ENCODE measurements around the gene RASSF1. TPM values are rescaled to one million over a fixed set of nuclear protein-coding genes. Genes with fewer than 3 reads are reported as not detected.

Gene RASSF1
- 27.5 TPM for total RNA-seq

DNA sequence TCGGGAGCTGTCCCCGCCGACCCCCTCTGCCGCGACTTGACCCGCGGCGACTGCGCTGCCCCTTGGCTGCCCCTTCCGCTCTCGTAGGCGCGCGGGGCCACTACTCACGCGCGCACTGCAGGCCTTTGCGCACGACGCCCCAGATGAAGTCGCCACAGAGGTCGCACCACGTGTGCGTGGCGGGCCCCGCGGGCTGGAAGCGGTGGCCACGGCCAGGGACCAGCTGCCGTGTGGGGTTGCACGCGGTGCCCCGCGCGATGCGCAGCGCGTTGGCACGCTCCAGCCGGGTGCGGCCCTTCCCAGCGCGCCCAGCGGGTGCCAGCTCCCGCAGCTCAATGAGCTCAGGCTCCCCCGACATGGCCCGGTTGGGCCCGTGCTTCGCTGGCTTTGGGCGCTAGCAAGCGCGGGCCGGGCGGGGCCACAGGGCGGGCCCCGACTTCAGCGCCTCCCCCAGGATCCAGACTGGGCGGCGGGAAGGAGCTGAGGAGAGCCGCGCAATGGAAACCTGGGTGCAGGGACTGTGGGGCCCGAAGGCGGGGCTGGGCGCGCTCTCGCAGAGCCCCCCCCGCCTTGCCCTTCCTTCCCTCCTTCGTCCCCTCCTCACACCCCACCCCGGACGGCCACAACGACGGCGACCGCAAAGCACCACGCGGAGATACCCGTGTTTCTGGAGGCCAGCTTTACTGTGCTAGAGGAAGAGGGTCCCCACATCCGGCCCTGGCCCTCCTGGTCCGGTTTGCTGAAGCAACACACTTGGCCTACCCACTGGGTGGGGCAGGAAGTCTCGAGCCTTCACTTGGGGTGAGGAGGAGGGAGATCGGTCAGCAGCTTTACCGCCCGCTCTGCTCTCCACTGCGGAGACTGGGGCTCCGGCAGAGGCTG lies at the start of gene RASSF1:
Gene RASSF1, minus strand, starts transcription at position 389 of the 882 bp plus-strand sequence. Its CDS starts 31 bp downstream, at position 358.
- DNase-seq (ENCODE audit: low spot score) = peak; percentile 54

DNA sequence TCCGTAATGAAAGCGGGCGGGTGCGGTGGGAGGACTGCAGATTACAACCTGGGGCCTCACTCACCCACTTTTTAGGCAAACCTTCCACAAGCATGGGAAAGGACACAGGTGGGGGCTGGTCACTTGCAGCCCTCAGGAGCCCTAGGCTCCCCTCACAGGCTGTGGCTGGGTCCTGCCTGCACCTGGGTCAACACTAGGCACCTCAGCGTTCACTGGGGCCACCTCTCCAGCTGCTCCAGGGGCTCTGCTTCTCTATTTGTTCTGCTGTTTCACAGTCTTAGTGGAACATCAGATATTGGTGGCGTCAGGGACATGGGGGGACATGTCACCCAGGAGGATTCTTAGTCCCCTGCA lies 48.8 kb upstream of the RASSF1 start:
- DNase-seq (ENCODE audit: low spot score) = no peak

- DNase-seq (ENCODE audit: low spot score) = no peak
Measured at GRCh38 chr3:50388720-50389413, 48.2 kb upstream of the RASSF1 start.

DNA sequence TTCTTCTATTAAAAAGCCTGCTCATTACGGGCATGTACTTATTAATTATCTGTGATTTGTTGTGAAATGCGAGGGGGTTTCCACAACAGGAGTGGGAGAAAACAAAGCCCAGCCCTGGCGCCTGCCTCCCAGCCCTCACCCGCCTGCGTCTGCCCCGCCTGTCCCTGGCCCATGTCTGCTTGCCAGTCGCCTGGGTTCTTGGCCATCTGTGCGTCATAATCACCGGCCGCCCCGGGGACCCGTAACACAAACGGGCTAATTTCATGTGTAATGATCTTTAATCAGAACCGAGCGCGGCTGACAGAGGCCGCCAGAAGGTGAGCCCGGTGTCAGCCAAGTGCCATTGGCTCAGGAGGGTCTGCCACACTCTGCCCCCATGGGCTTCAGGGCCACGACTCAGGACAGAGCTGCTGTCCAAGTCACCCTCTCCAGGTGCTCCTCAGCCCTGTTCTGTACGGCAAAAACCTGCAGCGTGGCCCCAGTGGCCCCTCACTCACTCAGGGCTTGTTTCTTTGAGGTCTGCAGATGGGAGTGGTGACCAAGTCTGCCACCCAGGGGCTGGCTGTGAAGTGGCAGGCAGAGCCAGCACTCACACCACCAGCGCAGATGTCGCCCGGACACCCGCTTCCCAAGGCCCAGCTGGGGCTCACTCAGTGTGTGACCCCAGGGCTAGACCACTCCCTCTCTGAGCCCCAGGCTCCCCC lies 47.5 kb upstream of the RASSF1 start:
- no peak for DNase-seq (ENCODE audit: low spot score)

GRCh38 chr3:50385754-50386153 lies 45.1 kb upstream of the RASSF1 start:
- no peak for DNase-seq (ENCODE audit: low spot score)

DNA sequence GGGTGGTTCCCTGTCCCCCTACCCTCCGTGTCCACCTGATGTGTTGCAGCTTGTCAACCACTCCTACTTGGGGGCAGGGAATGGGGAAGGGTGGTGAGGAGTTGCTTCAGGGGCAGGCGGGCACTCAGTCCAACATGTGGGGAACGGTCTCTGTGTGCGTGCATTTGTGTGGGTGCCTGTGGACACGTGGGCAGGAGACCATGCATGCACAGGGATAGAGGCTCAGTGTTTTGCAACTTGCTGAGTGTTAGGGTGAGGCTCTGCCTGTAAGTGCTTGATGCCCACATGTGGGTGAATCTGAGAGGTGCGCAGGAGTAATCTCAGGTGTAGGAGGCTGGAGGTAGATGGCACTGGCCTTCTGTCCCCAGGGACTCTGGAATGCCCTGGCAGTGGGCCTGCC lies 43.1 kb upstream of the RASSF1 start:
- DNase-seq (ENCODE audit: low spot score) = no peak

GRCh38 chr3:50382722-50383121 lies 42.1 kb upstream of the RASSF1 start:
- DNase-seq (ENCODE audit: low spot score) = no peak

GRCh38 chr3:50381383-50381782 lies 40.7 kb upstream of the RASSF1 start:
- no peak for DNase-seq (ENCODE audit: low spot score)

DNA sequence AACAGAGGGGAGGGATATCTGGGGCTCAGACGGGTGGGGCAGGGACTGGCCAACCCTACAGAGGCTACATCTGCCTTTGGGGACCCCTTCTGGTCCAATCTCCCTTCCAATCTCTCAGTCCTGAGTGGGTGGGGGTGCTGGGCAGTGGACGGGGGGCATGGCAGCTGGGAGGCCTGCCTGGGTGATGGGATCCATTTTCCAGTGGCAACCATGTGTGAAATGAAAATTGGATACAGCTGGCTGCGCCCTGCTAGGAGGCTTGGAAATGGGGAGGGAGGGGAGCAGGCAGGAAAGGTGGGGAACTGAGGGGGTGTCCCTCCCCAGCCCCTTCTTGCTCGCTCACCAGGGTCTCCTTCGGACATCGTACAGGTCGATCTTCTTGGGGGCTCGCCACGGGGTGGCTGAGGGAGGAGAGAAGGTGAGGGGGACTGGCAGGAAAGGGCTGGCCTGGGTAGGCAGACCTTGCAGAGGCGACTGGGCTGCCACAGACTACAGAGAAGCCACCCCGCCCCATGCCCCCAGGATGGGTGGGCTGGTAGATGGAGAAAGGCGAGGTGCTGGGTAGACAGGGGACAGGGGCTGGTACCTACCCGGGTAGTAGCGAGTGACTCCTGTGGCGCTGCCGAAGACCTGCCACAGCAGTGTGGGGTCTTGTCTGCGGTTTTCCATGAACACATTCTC lies 39.9 kb upstream of the RASSF1 start:
- DNase-seq (ENCODE audit: low spot score) = no peak

DNA sequence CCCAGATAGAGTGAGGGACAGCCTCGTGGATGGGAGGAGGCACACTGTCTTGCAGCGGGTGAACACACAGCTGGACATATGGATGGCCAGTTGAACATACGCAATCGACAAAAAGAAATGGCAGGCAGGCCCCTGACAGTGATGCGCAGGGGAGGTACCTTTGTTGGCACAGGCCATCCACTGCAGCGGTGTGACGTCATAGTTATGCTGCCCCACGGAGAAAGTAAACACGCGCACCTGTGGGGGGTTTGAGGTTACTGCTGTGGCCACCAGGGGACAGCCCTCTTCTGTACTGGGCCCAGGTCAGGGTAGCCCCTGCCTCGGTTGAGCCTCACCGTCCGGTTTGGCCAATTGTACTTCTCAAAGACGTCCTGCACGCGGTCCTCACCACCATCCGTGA lies 38.1 kb upstream of the RASSF1 start:
- no peak for DNase-seq (ENCODE audit: low spot score)

- no peak for DNase-seq (ENCODE audit: low spot score)
Measured at GRCh38 chr3:50378024-50378423, 37.4 kb upstream of the RASSF1 start.

DNA sequence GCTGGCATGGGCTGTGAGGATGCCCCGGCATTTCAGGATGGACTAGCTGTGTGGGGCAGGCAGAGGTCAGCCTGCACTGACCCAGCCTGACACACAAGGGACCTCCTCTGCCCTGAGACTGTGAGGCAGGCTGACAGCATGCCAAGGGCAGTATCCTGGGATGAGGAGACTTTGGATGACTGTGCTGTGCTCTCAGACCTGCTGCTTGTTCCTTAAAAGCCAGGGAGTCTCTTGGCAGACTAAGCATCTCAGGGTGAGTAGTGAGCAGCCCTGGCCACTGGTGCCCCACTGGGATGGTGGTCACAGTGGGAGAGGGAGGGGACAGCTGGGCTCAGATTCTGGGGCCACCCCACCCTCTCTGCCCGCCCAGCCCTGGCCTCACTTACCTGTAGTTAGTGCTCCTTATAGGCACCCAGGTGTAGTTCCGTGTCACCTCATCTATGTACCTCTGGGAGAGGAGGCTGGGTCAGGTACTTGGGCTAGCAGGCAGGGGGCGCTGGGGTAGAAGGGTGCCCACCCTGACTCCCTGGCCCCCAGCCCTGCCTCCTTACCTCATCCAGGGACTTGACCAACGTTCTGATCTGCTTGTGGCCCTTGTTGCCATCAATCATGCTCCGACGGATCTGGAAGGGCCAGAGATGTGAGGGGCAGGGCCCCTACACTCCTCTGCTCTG lies 34.8 kb upstream of the RASSF1 start:
- DNase-seq (ENCODE audit: low spot score) = no peak

DNA sequence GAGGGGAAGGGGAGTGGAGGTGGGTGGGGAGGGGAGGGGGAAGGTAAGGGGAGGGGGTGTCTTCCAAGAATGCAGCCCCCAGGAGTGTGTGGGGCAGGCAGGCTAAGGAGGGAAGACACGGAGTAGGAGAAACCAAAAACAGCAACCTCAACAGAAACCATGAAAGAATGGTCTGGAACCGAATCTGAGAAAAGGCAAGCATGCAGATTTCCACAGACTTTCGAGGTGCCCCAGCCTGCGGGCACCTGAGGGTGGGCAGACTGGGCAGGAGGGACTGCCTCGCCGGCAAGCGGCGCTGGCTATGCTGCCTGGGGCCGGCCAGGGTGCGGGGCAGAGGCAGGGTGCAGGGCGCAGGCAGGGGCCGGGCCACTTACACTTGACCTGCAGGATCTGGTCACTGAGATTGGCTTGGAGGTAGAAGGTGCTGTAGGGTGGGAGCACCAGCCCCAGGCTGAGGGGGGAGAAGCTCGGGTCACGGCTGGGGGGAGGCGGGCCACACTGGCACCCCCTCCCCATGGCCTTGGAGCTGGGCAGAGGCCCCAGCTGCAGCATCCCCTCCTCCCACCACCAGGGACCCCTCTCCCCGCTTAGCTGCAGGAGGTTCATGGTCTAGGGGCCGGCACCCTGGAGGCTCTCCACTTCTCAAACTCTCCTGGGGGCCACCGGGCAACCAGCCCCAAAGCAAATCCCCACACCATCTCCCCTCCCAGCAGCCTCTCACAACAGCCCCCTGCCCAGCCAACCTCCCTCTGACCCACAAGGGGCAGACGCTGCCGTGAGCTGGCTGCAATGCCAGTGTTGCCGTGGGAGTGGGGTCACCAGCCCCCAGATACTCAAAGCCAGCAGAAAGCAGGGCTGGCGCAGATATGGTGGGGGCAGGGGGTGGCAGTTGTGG lies 34.0 kb upstream of the RASSF1 start:
- no peak for DNase-seq (ENCODE audit: low spot score)

DNA sequence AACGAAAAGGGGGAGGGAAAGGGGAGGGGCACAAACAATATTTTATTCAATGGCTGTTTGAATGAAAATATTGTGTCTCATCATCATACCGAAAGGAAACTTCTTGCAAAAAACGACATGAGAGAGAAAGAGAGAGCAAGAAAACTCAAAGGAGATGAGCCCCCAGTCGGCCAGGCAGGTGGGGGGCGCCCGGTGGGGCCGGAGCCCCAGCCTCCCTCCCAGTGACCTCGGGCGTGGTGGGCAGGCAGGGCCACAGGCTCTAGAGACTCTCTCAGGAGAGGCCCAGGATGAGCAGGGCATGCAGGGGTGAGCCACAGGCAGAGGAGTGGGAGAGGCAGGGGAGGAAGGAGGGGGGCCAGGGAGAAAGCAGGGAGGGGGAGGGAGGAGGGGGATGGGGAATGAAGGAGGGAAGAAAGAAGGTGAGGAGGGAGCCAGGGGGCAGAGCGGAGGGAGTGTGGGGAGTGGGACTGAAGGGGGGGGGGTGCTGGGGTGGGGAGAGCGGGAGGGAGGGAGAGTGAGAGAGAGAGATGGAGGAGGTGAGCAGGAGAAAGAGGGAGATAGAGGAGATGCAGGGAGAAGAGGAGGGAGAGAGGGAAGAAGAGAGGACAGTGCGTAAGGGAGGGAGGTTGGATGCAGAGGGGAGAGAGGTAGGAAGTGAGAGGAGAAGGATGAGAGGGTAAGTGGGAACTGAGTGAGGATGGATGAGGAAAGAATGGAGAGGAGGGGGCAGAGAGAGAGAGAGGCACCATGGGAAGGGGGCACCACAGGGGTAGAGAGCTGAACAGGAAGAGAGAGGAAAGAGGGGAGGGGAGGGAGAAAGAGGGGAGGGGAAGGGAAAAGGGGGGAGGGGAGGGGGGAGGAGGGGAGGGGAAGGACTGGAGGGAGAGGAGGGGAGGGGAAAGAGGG lies 32.8 kb upstream of the RASSF1 start:
- no peak for DNase-seq (ENCODE audit: low spot score)

DNA sequence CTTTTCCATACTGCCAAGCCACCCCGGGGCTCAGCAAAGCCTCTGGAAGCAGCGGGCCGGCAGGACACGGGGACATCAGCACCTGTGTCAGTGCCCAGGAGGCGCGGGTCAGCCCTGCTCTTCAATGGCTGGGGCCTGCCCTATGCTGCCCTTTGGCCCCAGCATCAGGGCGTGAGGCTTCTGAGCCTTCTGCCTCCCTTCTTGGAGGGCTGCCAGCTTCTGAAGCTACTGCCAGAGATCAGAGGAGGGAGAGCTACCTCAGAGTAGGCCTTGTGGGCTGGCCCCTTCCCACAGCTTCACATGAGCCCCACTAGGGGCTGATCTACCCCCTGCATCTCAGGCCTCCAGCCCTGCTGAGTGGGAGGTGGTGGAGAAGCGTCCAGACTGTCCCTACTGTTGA lies 31.7 kb upstream of the RASSF1 start:
- DNase-seq (ENCODE audit: low spot score) = no peak

- no peak for DNase-seq (ENCODE audit: low spot score)
Measured at GRCh38 chr3:50371133-50371685, 30.6 kb upstream of the RASSF1 start.

DNA sequence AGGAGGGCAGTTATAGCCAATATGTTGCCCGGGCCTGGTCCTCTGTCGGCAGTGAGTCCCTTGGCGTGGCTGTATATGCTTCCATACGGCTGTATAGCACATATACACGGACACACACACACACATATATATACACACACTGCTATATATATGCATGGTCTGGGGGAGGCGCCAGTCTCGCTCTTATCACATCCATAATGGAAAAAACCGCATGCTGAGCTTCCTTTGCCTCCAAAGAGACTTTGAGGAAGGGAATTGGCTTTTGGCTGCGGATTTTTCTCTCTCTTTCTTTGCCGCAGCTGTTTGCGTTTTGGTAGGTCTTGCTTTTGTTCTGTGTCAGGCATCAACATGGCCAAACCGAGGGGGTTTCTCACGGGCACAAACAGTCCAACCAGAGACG lies 30.0 kb upstream of the RASSF1 start:
- no peak for DNase-seq (ENCODE audit: low spot score)

DNA sequence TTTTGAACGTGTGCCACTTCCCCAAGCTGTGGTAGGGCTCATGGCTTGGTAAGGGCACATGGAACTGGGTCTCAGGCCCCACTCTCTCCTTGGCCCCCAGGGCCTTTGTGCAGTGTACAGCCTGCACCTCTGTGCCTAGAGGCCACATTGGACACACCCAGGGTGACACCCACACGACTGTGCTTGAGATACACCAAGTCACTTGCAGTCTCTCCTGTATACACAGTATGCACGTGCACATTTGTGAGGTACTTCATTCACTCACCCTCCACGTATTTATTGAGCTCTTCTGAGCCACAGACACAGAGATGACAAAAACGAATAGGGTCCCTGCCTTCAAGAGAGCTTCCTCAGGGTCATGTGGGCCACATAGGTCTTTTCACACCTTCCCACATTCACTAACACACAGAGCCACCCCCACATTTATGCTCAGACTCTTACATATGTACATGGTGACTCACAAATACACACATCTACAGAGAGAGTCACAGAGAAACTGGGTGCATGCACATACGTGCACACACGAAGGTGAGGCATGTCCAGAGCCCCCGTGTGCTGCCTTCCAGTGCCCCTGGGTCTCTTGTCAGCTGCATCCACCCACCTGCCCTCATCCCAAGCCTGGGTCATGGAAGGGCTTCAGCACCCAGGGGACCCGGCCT lies 28.5 kb upstream of the RASSF1 start:
- no peak for DNase-seq (ENCODE audit: low spot score)

GRCh38 chr3:50365842-50366220 lies 25.2 kb upstream of the RASSF1 start:
- DNase-seq (ENCODE audit: low spot score) = no peak

All from mucosa of gallbladder (tissue), 1 donor.